Activated CD4-positive, alpha-beta T cell treated with anti-CD3 and anti-CD28 coated beads for 1 hour (primary cell): ENCODE results near the gene KRT2.
"Not testable (repeated sequence)": the region's sequence is repeated elsewhere in the genome, so short reads cannot be mapped to it uniquely, and the experiment has no call there.

Experiments used
- DNase-seq: peaks from one replicate; pipeline ENCODE4 v3.0.0-alpha.2; 2020

Gene KRT2

DNA sequence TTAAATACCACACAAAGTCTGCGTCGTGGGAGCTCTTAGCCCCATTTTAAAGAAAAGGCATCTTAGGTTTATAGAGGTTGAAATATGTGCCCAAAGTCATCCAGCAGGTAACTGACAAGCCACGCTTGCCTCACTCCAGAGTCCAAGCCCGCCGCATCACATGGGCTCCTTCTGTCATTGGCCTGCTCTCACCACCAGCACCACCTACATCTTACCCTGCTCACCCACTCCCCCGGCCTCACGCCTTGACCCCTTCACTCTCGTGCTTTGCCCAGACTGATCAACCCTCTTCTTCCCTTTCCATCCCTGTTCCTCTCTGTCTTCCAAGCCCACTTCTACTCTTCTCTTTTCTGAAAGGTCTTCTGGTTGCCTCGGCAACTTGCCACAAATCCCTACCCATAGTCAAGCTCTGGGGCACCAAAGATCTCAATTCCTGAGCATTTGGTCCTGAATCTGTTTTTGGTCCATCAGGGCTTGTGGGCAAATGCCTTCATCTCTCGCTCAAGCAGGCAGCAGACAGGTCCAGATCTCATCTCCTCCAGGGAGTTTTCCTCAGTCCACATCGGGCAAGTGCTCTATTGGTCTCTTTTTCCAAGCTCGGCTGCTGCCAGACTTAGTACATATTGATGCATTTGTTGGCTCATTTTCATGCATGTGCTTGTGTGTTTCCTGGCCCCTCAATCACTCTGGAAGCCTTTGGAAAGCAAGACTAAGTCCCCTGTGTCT lies 31.7 kb upstream of the KRT2 start:
- DNase-seq: no peak

DNA sequence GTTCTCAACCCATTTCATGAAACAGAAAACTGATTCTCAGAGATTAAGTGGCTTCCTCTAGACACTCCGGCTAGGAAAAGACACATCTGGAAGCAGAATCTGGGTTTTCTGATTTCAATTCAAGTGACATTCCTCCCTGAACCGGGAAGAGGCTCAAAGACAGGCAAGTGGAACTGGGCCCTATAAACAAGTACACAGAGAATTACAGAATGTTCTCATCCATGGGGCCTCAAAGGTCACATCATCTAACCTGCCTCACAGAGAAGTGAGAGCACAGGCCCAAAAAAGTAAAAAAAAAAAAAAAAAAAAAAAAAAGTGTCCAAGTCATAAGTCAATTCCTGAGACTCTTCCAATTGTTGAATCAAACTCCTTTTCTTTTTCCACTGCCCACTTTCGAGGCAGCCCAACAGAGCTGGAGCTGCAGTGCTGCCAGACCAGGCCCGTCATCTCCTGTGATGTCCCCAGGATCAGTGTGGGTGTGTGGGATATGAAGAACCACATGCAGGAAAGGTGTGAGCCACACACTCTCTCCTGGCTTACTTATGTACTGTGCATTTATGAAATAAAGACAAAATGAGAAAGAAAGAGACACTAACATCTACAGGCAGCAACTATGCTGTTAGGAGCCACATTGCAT lies 31.0 kb upstream of the KRT2 start:
- DNase-seq: no peak

DNA sequence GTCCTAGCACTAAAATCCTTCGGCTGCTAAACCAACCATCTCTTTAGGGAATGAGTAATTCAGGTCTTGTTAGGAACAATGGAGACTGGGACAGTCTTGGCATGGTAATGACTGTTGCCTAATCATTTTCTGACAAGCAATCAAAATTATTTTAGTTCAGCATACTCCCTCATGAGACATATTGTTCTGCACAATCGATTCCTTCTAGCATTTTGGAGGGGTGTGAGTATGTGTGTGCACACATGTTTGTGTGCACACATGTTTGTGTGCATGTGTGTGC lies 30.3 kb upstream of the KRT2 start:
- no peak for DNase-seq

DNA sequence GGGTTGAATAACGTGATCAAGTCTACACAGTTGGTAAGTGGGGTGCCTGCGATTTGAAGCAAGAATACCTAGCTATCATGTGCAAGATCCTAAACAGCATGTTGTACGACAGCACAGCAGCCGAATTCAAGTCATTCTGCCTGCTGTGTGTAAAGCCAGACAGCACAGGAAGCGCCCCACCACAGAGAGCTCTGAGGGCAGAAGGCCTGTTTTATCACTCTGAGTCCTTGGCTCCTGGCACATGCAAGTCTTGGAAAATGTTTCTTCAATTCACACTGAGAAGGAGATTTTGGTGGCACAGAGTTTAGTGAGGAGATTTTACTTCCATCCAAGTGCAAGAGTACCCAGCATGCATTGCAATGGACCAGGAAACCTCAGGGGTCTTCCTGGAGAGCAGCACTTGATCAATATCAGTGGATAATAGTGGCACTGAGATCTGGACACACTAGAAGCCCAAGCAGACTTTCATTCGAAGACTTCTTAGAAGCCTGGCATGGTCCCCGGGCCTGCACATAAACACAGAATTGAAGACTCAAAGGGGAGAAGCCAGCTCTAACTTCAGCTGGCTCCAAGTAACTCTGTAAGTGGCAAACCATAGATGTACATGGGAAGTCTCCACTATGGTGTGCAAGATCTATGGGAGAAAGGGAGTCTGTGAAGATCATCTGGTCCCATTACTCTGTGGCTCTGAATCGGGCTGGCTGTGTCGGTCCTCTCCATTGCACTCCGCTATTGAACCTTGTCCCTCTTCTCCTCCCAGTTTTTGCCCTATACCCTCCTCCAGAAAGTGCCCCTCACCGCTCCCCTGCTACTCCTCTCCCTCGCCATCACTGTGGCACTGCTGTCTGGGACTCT lies 29.7 kb upstream of the KRT2 start:
- peak; percentile 17 for DNase-seq

DNA sequence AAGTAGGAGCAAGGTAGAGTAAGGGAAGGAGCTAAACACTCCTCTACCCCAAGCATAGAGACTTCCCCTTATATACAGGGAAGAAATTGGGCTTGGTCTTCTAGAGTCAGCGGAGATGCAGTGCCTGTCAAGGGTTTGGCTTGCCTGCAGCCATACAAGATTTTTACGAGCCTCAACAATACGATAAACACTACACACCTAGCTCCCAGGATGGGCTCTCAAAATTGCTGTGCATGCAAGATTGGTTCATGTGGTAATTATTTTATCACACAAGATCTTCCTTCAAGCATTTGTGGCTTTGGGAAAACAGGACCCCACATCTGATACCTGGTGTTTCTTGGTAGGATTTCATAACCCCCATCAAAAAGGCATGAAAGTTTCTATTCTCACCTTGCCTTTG lies 28.4 kb upstream of the KRT2 start, which contains the start of gene KRT1:
KRT1 (minus strand) TSS at position 45 of the 400 bp plus-strand sequence. CDS start 59 bp downstream, outside the sequence.
- DNase-seq: no peak

DNA sequence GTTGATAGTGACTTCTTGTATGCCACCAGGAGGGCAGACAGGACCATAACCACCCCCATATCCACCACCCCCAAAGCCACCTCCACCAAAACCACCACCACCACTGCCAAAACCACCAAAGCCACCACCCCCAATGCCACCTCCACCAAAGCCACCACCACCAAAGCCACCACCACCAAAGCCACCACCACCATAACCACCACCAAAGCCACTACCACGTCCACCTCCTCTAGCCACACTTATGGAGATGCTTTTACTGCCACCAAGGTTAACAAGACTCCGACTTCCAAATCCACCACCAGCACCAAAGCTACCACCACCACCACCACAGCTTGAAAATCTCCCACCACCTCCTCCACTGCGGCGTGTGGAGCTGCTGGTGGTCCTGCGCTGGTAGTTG lies 27.9 kb upstream of the KRT2 start:
- DNase-seq: no peak

DNA sequence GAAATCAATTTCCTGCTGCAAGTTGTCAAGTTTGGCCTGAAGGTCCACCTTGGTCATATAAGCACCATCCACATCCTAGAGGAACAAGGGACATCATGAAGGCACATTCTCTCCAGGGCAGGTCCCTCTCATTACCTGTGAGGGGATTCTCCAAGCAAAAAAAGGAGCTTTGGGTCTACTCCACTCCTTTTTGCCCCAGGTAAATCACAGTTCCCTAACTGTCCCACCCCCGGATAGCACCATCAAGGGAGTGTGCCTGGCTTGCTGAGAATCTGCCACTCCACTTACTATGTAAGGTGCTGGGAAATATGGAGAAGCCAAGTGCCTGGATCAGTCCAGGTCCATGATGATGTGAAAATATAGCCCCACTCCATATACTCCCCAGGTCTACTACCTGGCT lies 25.7 kb upstream of the KRT2 start:
- DNase-seq: no peak

DNA sequence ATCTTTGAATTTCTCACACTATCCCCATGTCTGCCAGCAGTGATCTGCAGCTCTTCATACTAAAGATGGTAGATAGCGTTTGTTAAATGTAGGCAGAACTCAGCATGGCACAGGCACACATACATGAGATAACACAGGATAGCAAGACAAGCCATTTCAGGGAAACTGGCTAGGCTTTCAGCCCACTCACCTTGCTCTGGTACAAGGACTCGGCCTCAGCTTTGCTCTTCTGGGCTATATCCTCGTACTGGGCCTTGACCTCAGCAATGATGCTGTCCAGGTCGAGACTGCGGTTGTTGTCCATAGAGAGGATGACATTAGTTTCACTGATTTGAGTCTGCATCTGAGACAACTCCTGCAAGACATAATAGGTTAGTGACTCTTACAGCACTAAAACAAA lies 25.1 kb upstream of the KRT2 start:
- DNase-seq: no peak

DNA sequence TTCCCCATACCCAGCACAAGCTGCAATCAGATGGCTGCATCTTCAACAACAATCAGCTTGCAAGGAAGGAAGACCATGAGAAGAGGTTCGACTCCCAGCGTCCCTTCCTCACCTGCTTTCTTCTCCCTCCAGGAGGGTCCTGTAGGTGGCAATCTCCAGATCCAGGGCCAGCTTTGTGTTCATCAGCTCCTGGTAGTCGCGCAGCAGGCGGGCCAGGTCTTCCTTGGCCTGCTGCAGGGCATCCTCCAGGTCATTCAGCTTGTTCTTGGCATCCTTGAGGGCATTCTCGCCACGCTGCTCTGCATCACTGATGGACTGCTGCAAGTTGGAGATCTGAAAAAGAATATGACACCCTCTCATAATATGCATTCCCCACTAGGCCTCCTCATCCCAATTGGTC lies 24.2 kb upstream of the KRT2 start:
- no peak for DNase-seq

DNA sequence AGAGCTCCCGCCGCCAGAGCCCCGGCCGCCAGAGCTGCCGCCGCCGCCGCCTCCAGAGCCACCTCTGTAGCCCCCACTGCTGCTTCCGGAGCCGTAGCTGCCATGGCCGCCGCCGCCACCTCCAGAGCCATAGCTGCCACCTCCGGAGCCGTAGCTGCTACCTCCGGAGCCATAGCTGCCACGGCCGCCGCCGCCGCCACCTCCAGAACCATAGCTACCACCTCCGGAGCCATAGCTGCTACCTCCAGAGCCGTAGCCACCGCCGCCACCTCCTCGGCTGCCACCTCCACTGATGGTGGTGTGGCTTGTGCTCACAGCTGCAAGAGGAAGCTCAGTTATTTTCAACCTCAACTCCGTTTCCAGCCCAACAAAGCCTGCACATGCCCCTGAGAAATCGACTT lies 23.3 kb upstream of the KRT2 start:
- DNase-seq: no peak

DNA sequence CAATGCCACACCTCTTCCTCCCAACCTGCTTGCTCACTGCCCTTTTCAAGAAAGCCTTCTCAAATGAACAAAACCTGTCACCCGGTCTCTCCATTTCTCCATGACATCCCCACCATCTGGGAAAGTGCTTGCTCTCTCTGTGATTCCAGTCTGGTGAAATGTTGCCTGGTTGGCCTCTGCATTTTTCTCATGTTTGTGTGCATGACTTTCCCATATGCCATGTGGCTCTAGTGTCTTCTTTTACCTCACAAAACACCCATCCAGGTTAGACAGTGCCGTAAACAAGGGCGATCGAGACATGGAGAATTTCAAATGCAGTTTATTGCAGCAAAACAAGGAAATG lies 22.4 kb upstream of the KRT2 start:
- DNase-seq: no peak

DNA sequence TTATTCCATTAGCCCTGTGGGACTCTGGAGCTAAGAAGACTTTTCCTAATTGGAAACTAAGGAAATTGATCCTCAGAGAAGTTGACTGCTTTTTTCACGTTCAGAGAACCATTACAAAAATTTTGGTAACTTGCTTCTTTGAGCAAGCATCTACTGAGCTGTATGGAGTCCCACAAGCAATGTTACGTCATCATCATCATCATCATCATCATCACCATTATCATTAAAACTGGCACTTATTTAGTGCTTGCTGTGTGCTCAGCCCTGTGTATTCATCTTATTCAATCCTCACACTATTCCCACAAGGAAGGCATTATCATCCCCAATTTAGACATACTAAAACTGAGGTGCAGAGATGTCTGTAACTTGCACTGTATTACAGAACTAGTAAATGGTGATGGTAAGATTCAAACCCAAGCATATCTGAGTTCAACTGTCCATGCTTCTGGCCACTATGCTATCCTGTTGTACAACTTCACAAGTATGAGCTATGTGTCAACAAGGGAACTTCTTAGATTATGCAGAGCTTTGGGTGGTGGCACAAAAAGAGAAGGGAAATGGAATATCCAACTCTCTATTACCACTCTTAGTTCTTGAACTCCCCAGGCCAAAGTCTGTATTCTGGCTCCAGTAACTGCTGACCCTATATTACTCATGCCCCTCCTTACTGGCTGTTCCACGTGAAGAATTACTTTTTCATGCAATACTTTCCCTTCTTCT lies 21.9 kb upstream of the KRT2 start:
- DNase-seq: no peak

DNA sequence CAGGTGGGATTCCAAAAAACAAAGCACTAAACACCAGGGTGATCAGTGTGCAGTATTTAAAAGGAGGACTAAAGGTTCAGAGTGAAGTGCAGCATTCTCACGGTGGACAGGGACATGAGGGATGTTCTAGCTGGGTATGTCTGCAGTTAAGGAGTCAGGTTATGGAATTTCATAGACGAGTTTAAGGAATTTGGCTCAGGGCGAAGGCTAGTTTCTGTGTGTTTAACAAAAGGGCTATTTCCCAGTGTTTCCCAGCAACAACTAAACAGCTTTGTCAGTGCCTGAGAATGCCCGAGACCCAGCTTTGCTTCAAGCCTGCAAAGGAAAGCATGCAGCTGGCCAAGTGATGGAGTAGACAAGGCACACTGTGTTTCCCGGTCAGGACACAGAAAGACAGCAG lies 21.2 kb upstream of the KRT2 start:
- DNase-seq: no peak

DNA sequence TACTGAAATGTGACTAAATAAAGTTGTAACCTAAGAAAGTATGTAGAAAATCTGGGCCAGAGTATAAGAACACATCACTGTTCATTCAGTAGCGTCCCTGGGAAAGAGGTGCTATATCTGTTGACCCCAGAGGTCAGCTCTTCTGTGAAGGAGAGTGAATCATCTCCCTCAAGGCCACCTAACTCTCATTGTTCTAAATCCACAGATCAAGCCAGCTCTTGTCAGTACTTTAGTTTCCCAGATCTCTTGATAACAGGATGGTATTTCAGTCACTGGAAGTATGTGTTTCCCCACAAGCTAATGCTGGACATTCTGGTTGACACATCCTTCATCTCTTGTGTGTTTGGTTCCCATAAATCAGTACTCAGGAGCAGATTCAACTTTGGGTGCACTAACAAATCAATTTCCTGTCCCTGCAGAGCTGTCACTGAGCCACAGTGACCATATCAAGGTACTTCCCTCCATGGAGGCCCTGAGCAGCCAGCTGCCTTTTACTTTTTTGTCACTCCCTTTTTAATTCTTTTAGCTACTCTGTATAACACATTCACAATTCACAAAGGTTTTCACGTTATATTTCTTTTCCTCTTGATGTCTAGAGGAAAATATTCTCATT lies 20.4 kb upstream of the KRT2 start:
- no peak for DNase-seq

DNA sequence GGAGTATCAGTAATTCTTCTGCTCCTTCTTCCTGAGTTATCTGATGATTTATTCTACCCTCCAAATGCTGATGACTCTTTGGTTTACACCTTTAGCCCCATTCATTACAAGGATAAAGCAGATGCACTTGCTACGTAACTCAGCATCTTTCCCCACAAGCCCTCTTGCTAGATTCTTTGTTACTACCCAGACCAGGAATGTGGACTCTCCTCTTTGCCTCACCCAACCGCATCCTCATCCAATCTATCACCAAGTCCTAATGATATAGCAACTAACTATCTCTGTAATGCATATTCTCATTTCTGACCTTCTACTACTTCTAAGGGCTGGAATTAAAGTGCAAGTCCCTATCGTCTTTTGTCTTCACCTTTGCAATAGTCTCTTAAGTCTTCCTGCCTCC lies 18.9 kb upstream of the KRT2 start:
- DNase-seq: no peak

DNA sequence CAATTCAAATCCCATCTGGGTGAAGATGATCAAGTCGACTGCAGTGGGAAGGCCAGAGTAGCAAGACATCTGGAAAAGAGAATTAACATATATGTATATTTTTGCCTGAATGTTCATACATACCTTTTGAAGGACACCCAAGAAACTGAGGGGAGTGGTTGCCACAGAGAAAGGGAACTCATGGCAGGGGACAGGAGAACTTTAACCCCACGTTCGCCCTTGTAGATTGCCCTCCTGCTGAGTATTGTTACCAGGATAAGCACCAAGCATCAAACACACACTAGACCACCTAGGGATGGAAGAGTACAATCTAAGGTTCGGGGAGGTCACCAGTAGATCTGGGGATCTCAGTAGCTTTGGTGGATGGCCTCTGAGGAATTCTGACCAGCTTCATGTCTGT lies 18.5 kb upstream of the KRT2 start:
- no peak for DNase-seq

DNA sequence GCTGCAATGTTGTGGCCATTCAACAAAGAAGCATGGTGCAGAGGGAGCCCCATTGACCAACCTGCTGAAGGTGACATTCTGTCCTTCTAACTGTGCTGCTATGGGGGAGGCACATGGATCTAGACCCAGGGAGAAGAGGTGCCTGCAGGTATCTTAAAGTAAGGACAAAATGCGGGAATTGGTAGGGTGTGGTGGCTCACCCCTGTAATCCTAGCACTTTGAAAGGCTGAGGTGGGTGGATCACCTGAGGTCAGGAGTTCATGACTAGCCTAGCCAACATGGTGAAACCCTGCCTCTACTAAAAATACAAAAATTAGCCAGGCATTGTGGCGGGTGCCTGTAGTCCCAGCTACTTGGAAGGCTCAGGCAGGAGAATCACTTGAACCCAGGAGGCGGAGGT lies 17.9 kb upstream of the KRT2 start:
- not testable (repeated sequence) for DNase-seq

DNA sequence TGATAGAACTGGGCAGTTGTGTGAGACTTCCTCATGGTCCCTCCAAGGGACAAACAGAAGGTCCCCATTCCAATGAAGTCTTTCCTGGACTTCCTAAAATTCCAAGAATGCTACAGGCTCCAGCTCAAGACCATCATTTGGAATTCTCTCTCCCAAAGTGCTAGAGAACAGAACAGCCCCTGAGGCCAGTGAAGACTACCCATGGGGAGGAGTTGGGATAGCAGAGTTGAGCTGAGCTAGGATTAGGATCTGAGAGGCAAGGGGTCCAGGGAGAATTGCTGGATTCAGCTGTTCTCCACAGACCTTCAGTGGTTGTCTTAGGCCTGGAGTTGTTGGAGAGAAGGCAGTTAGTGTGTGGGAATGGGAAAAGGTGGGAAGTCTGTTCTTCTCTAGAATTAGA lies 17.4 kb upstream of the KRT2 start:
- DNase-seq: no peak

DNA sequence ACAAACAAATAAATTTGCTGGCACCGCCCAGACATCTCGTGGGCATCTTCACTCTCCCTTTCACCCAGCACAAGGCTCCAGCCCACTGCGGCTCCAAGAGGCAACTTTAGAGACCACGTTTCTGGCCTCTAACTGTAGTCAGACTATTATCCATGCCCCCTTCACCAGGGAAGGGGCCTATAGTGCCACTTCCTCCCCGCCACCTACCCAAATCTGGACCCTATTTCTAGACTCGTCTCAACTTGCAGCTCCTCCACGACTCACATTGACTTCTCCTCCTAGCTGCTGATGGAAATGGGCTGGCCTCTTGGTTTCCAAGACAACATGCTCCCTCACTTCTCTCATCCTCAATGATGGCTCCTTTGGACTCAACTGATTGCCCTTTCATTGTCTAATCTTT lies 15.9 kb upstream of the KRT2 start:
- DNase-seq: no peak

DNA sequence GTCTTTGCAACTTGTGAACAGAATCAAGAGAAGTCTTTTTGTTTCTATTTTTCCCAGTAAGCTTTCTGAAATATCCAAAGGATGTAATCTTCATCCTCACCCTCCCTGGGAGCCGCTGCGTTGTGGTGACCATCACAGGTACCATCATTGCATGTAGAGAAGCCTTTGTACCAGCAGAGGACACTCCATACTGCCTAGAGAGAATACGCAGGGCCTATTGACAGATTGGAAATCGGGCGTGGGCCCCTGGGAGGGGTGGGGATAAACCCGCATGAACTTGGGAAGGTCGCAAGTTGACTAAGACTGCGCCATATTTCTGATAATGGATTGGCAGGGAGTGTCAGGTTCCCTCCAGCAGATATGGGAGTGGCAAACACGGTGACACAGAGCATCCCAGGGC lies 15.5 kb upstream of the KRT2 start:
- DNase-seq: no peak

DNA sequence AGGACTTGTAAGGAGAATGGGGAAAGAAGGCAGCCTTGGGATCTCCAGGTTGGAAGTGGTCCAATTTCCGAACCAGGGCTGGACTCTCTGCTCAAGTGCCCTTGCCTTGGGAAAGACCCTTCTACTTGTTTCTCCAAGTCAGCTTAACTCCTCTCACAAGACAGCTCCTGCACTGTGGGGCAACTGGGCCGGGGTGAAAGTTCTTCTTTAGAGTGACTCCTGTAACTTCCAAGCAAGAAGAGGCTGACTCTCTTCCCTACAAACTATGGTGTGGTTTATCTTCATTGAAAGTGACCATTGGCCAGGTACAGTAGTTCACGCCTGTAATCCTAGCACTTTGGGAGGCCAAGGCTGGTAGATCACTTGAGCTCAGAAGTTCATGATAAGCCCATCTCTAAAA lies 14.5 kb upstream of the KRT2 start:
- no peak for DNase-seq

DNA sequence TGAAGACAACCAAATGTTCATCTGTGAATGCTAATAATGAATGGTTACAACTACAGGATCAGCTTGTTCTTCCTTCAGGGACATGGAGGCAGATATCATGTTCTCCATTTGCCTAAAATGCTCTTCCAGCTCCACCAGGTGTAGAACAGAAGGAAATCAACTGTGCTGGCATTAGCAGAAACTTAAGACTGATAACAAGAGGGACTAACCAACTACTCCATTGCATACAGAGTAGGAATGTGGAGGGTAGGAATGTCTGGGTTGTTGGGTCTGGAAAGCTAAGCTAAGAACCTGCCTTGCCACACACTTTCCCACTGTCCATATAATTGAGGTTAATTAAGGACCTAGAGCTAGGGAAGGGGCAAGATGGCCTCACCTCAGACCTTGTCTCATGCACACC lies 11.4 kb upstream of the KRT2 start:
- DNase-seq: no peak

DNA sequence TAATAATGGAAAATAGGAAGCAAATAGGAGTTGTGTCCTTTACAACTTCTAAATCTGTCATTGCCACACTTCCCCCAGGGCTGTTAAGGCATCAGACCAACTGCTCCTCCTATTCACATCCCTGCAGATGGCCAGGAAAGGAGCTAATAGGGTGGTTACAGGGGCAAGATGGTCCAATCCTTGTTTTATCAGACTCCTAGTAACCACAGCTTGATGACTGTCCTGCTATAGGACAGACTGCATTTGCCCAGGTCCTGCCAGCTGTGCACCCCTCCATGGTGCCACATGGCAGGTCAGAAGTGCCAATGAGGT lies 10.9 kb upstream of the KRT2 start:
- no peak for DNase-seq
